Fibroblast of the aortic adventitia (primary cell): ENCODE data around the gene DRICH1. TPM values are rescaled to one million over a fixed set of nuclear protein-coding genes. Genes with fewer than 3 reads are reported as not detected.
"Not testable (repeated sequence)": the region's sequence is repeated elsewhere in the genome, so short reads cannot be mapped to it uniquely, and the experiment has no call there.

Experiments
- DNase-seq: peaks from one replicate; pipeline ENCODE4 v3.0.0-alpha.2; 2010; ENCODE audit warnings: low read depth
- H3K4me3 ChIP-seq: 2 replicates; pipeline ENCODE4 v1.5.1; 2011; ENCODE audit warnings: low read depth, mild to moderate bottlenecking, control low read depth, low read length, moderate library complexity
- CTCF ChIP-seq: IDR thresholded peaks from 2 replicates; pipeline ENCODE4 v1.5.1; 2011; ENCODE audit warnings: mild to moderate bottlenecking, low read length, control low read depth, inconsistent platforms; ENCODE audit not compliant: insufficient read depth
- total RNA-seq: library from RNA; depleted of rRNA; stranded (reverse); fragments of >200 nt; gene quantifications from 2 replicates; pipeline ENCODE4 v1.2.3, GENCODE V29; 2012; ENCODE audit warnings: low replicate concordance

The DRICH1 gene
- total RNA-seq, 1 donor = 0.09 TPM

- H3K4me3 ChIP-seq = not testable (repeated sequence)
- peak; percentile 28 for TF ChIP-seq CTCF
- peak; percentile 26 for DNase-seq
These were observed 4.6 kb downstream of the DRICH1 start for GRCh38 chr22:23627401-23628055.

GRCh38 chr22:23626286-23626975, 5.7 kb downstream of the DRICH1 start:
- DNase-seq = no peak
- TF ChIP-seq CTCF = no peak
- no peak overlapping the region for H3K4me3 ChIP-seq

GRCh38 chr22:23622634-23623033, 9.5 kb downstream of the DRICH1 start:
- DNase-seq = no peak
- no peak for TF ChIP-seq CTCF
- no peak overlapping the region for H3K4me3 ChIP-seq

- not testable (repeated sequence) for DNase-seq, H3K4me3 ChIP-seq
These were observed 10.2 kb downstream of the DRICH1 start for GRCh38 chr22:23621916-23622315.

- no peak for DNase-seq
- TF ChIP-seq CTCF = no peak
- H3K4me3 ChIP-seq = no peak overlapping the region
These were observed 10.9 kb downstream of the DRICH1 start for GRCh38 chr22:23621082-23621780.

GRCh38 chr22:23613193-23613972, 18.7 kb downstream of the DRICH1 start:
- TF ChIP-seq CTCF = no peak
- no peak overlapping the region for H3K4me3 ChIP-seq
- no peak for DNase-seq
